Measurements from ENCODE around the gene GBP5. TPM values are rescaled to one million over a fixed set of nuclear protein-coding genes. Genes with fewer than 3 reads are reported as not detected.

Gene GBP5
- total and polyA plus RNA-seq, 2 of the 13 experiments (the other 11 are each of a cell fraction or from before 2014, with no cell fraction given): 0.01 TPM; not detected in 1

DNA sequence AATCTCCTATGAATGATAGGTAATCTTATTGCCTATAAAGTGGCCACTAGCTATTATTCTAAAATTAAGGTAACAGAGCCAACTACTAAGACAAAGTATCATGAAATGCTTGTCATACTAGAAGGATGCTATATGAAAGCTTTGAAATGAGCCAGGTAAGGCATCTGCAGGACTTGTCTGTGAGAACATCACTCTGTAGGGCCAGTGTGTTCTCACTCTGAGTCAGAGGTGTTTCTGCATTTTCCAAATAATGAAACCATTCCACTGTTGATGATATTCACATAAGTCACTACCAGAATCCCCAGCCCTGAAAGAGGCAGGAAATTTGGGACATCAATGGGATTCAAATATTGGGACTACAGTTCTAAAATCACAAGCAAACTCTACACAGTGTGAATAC is 25.8 kb upstream of the GBP5 start (continued):
- TF ChIP-seq ZNF747 (CRISPR knock-in tag; IDR thresholded peaks at IDR 0.05; ENCODE audit: borderline replicate concordance) (no peak), ZNF124 (CRISPR knock-in tag; IDR thresholded peaks at IDR 0.05) (no peak), MED8 (CRISPR knock-in tag; IDR thresholded peaks at IDR 0.05; ENCODE audit: insufficient replicate concordance) (no peak), MBNL3 (CRISPR knock-in tag; conservative IDR thresholded peaks at IDR 0.05) (no peak)
- TF ChIP-seq, protein P1, sequence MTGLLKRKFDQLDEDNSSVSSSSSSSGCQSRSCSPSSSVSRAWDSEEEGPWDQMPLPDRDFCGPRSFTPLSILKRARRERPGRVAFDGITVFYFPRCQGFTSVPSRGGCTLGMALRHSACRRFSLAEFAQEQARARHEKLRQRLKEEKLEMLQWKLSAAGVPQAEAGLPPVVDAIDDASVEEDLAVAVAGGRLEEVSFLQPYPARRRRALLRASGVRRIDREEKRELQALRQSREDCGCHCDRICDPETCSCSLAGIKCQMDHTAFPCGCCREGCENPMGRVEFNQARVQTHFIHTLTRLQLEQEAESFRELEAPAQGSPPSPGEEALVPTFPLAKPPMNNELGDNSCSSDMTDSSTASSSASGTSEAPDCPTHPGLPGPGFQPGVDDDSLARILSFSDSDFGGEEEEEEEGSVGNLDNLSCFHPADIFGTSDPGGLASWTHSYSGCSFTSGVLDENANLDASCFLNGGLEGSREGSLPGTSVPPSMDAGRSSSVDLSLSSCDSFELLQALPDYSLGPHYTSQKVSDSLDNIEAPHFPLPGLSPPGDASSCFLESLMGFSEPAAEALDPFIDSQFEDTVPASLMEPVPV (CRISPR knock-in tag; IDR thresholded peaks at IDR 0.05): no peak

DNA sequence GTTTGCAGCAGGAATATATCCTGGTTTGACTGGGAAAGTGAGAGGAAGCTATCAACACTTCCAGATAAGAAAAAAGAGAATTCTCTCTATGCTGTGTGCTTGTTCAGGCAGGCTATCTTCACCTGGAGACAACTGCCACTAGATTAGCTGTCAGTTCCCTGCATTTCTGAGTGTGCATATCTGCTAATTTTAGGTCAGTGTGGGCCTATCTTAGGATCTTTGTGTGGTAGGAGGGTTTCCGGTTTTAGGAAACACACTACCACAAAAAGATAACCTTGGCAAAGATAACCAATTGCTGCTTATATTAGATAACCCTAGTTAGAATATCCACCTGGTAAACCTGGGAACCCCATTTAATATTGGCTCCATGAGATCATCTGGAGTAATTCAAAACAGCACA is 22.5 kb upstream of the GBP5 start:
- no peak overlapping the region for H2AFZ ChIP-seq (ENCODE audit: low read length)
- FAIRE-seq: no peak
- BruUV-seq (replicated peaks): no TSS peak
- DNase-seq (ENCODE audit: low spot score): no peak
- no peaks in the 10 kb centered on the region for H3K27me3 ChIP-seq (ENCODE audit: control insufficient read depth in 1 of 2, insufficient read depth in 2 of 2, low read length in 2 of 2)
- ChIA-PET CTCF (ENCODE audit: low intra/inter-chr PET ratio, low total read pairs) (no interaction called here), POLR2A (no interaction called here)
- H3K9me3 ChIP-seq (ENCODE audit: low read length): peaks cover 11% of the 10 kb centered on the region; the same call in 1 of the 2 replicates
- no peaks in the 10 kb centered on the region for H3K4me1 ChIP-seq (ENCODE audit: insufficient read depth, low read length)
- no peak overlapping the region for H3K4me2 ChIP-seq (ENCODE audit: low read depth, low read length)
- no peak overlapping the region for H3K27ac ChIP-seq (ENCODE audit: extremely low read length, insufficient read depth, low read length)
- in situ Hi-C loops (cut with HindIII; ENCODE audit: extremely low pct_ligation_motif_present, low pct_unique_long_range_greater_than_20kb) (no loop called here), intact Hi-C loops (cut with micrococcal nuclease; ENCODE audit: unreplicated experiment) (no loop called here)
- H4K20me1 ChIP-seq (ENCODE audit: insufficient read depth, low read length): no peaks in the 10 kb centered on the region
- no peak overlapping the region for H3K9ac ChIP-seq (ENCODE audit: insufficient read depth, low read depth, low read length)
- no peak for ATAC-seq
- WGBS (ENCODE audit: low lambda C conversion rate): 0% methylated on average over 1 of the region's 1 CpG
- no peaks in the 10 kb centered on the region for H3K36me3 ChIP-seq (replicated peaks in 1 of 2; ENCODE audit: control insufficient read depth in 1 of 2, insufficient read depth in 2 of 2, low read length in 2 of 2)
- H3K79me2 ChIP-seq (ENCODE audit: insufficient read depth, low read length): no peaks in the 10 kb centered on the region
- no peak overlapping the region for H3K4me3 ChIP-seq (replicated peaks in 1 of 3; ENCODE audit: insufficient read depth in 1 of 3, low read depth in 2 of 3, low read length in 3 of 3)
- TF ChIP-seq, protein P2, sequence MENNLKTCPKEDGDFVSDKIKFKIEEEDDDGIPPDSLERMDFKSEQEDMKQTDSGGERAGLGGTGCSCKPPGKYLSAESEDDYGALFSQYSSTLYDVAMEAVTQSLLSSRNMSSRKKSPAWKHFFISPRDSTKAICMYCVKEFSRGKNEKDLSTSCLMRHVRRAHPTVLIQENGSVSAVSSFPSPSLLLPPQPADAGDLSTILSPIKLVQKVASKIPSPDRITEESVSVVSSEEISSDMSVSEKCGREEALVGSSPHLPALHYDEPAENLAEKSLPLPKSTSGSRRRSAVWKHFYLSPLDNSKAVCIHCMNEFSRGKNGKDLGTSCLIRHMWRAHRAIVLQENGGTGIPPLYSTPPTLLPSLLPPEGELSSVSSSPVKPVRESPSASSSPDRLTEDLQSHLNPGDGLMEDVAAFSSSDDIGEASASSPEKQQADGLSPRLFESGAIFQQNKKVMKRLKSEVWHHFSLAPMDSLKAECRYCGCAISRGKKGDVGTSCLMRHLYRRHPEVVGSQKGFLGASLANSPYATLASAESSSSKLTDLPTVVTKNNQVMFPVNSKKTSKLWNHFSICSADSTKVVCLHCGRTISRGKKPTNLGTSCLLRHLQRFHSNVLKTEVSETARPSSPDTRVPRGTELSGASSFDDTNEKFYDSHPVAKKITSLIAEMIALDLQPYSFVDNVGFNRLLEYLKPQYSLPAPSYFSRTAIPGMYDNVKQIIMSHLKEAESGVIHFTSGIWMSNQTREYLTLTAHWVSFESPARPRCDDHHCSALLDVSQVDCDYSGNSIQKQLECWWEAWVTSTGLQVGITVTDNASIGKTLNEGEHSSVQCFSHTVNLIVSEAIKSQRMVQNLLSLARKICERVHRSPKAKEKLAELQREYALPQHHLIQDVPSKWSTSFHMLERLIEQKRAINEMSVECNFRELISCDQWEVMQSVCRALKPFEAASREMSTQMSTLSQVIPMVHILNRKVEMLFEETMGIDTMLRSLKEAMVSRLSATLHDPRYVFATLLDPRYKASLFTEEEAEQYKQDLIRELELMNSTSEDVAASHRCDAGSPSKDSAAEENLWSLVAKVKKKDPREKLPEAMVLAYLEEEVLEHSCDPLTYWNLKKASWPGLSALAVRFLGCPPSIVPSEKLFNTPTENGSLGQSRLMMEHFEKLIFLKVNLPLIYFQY (CRISPR knock-in tag; IDR thresholded peaks at IDR 0.05; ENCODE audit: borderline replicate concordance): no peak
- TF ChIP-seq, protein P3, sequence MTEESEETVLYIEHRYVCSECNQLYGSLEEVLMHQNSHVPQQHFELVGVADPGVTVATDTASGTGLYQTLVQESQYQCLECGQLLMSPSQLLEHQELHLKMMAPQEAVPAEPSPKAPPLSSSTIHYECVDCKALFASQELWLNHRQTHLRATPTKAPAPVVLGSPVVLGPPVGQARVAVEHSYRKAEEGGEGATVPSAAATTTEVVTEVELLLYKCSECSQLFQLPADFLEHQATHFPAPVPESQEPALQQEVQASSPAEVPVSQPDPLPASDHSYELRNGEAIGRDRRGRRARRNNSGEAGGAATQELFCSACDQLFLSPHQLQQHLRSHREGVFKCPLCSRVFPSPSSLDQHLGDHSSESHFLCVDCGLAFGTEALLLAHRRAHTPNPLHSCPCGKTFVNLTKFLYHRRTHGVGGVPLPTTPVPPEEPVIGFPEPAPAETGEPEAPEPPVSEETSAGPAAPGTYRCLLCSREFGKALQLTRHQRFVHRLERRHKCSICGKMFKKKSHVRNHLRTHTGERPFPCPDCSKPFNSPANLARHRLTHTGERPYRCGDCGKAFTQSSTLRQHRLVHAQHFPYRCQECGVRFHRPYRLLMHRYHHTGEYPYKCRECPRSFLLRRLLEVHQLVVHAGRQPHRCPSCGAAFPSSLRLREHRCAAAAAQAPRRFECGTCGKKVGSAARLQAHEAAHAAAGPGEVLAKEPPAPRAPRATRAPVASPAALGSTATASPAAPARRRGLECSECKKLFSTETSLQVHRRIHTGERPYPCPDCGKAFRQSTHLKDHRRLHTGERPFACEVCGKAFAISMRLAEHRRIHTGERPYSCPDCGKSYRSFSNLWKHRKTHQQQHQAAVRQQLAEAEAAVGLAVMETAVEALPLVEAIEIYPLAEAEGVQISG (CRISPR knock-in tag; IDR thresholded peaks at IDR 0.05): no peak
- TF ChIP-seq JUNB (CRISPR knock-in tag; IDR thresholded peaks at IDR 0.05; ENCODE audit: borderline replicate concordance) (no peak), ZNF720 (CRISPR knock-in tag; IDR thresholded peaks at IDR 0.05) (no peak), ZBTB8A (CRISPR knock-in tag; IDR thresholded peaks at IDR 0.05; ENCODE audit: borderline replicate concordance, low read depth) (no peak), RCOR2 (CRISPR knock-in tag; IDR thresholded peaks at IDR 0.05) (no peak), RFX3 (CRISPR knock-in tag; IDR thresholded peaks at IDR 0.05) (no peak), TP53 (CRISPR knock-in tag; conservative IDR thresholded peaks at IDR 0.05) (no peak)
- TF ChIP-seq, protein P4, sequence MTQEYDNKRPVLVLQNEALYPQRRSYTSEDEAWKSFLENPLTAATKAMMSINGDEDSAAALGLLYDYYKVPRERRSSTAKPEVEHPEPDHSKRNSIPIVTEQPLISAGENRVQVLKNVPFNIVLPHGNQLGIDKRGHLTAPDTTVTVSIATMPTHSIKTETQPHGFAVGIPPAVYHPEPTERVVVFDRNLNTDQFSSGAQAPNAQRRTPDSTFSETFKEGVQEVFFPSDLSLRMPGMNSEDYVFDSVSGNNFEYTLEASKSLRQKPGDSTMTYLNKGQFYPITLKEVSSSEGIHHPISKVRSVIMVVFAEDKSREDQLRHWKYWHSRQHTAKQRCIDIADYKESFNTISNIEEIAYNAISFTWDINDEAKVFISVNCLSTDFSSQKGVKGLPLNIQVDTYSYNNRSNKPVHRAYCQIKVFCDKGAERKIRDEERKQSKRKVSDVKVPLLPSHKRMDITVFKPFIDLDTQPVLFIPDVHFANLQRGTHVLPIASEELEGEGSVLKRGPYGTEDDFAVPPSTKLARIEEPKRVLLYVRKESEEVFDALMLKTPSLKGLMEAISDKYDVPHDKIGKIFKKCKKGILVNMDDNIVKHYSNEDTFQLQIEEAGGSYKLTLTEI (CRISPR knock-in tag; conservative IDR thresholded peaks at IDR 0.05): no peak
